Fibroblast of skin of back (primary cell): ENCODE results near the gene SPOCK1.

Experiments used
- DNase-seq: peaks from one replicate; pipeline ENCODE4 v3.0.0-alpha.2; 2013

The SPOCK1 gene

DNA sequence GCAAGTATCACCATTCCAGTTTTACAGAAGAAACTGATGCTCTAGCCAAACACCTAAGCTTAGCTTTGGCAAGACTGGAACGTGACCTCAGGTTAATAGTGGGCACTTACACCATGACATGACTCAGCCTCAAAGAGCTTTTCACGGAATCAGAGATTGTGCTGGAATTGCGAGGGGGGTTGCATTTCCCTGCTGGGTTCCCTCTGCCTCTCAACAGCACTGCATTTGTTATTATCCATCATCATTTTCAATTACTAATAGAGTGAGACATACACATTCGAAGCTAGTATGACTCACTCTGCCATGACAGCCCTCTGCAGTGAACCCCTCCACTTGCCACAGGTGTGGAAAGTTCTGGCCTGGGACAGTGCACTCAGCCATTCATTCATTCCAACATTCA, 8.0 kb downstream of the SPOCK1 start:
- DNase-seq = peak; percentile 34

DNA sequence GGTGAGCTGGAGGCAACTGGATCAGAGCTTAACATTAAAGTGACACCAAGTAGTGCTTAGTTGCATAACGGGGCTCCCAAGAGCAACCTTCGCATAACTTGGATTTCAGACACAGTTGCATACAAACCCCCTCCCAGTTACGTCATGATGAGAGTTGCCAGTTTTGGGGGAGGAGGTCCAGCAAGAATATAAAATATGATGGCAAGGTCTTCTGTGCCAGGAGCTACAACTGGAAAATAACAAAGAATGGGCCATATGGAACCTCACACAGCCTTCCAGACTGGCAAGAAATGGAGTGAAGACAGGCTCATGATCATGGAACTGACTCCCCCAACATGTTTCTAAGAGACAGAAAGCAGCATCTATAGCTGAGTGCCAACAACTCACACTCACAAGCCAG, 8.5 kb downstream of the SPOCK1 start:
- no peak for DNase-seq

DNA sequence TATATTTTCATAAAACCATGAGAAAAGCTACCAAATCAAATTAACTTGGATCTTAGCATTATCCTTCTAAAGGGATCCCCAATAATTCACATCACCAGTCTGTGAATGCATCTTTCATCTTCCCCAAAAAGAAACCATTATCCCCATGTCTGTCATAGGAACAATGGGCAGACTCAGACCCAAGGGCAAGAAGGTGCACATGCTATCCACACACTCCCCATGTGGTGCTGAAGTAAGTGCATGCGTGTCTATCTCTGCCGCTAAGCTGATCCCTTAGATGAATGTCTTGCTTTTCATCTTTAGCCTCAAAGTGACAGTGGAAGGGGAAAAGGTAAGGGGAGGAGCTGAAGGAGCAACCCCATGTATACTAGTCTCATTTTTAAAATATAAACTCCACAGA, 10.2 kb downstream of the SPOCK1 start:
- no peak for DNase-seq

DNA sequence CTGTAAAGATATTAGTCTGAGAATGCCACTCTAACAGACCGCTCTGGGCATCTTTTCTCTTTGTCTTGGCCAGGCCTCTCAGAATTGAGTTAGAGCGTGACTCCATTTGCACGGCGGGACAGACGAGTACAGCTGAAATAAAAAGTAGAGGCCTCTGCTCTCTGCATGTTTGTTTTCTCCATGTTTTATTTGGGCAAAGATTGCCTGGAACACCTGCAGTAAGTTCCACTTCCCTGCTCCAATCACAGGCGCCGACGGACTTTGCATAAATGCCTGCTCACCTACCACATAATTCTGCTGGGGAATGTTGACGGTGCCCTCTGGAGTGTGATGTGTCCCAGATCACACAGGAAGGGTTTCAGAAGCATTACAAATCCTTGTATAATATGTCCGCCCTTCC, 10.6 kb downstream of the SPOCK1 start:
- DNase-seq = no peak

DNA sequence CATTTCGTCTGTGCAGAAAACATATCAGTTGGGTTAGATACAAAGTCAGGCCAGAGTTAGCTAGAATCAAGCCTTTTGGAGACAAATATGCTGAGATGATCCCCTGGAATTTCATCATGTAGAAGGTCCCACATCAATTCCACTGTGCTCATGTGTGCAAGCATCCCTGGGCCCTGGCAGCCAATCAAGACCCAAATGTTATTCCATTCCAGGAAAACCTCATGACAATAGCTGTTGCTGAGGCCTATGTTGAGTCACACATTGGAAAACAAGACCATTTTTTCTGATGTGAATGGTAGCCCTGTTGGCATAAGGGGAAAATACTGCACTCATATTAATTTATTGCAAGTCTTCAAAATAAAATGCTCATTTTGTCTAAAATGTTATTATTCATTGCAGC, 11.5 kb downstream of the SPOCK1 start:
- DNase-seq = peak; percentile 95

DNA sequence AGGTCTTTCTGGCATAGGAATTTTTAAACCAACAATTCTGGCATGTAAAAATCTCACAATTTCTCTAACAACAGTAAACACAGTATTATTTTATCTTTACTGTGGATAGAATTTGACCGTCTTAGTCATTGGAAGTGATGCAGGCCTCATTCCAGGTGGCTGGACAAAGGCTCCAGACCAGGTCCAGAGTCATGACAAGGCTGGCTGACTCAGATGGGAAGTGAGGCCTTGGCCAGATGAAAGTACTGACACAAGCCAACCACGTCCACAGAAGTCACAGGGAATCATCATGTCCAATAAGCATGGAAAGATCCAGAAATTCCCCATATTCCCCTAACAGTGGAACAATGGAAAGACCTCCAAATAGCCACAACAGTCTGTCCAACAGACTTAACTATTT, 12.4 kb downstream of the SPOCK1 start:
- peak; percentile 45 for DNase-seq

DNA sequence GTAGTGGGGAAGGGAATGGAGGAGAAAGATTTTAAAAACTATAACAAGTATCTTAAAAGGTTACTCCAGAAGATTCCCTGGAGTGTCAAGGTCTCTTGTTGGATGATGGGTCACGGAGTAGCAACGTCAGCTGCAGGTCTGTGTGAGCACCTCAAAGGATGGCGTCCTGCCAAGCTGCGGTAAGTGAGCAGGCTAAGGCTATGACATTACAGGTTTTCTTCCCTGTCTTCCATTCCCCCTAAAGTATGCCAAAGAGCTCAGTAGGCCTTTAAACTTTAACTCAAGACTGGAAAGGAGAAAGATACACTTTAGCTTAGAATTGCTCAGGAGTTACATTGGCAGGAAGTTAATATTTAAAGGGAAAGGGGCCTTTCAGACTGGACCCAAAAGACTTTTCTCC, 17.5 kb downstream of the SPOCK1 start:
- no peak for DNase-seq

DNA sequence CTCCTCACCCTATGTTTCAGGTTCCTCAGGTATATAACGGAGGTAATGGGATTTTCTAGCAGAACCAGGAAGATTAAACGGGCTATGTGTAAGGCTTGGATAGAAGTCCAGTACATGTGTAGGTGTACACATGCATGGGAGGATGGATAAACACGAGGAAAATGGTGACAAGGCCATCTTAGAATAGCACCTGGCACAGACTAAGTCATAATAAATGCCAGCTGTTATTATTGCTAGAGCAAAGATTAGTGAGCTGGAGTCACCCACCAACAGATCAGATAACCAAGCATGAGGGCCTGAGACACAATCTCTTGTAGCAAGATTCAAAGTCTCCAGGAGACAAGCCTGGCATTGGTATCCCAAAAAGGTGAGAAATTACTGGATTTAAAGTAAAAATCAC, 21.1 kb downstream of the SPOCK1 start:
- no peak for DNase-seq

DNA sequence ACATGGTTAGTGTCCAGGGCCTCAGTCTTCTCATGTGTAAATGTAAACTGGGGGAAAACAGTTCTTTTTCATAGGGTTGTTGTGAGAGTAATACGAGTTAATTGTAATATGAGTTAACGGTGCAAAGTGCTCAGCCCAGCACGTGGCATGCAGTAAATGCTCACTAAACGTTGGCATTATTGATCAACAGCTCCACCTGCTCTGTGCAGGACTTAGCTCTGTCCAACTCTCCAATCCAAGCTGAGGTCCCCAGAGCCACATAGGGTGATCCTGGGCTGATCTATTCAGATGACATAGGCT, 28.3 kb downstream of the SPOCK1 start:
- no peak for DNase-seq

DNA sequence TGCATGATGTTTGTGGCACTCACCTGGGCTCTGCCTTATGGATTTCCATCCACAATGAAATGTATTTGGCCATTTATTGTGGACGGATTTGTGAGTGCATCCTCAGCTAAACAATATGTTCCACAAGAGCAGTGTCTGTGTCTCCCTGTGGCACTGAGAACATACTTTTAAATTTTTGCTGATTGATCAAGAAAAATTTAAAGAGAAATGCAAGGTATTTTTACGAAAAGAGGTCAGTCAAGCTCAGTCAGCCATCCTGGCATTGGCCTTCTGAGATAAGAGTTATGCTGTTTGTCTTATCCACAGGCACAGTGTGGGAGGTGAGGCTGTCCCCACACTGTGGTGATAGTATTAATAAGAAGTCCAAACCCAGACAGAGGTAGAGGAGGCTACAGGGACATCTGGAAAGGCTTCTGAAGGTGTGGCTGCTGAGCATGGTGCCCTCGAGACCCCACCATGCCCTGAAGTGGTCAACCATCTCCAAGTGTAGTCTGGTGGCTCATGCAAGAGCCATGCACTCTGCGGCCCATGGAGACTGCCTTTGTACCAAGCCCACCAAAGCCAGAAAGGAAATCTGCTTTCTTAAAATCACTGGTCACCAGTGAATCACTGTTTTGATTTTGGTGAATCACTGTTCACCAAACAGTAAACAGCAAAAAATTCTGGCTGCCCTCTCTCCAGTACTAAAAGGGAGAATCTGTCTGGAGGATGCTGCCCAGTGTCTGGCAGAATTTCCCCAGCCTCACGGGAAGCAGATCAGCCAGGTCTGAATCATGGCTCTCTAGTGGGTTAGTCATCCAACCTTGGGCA, 28.8 kb downstream of the SPOCK1 start:
- DNase-seq = peak; percentile 99

DNA sequence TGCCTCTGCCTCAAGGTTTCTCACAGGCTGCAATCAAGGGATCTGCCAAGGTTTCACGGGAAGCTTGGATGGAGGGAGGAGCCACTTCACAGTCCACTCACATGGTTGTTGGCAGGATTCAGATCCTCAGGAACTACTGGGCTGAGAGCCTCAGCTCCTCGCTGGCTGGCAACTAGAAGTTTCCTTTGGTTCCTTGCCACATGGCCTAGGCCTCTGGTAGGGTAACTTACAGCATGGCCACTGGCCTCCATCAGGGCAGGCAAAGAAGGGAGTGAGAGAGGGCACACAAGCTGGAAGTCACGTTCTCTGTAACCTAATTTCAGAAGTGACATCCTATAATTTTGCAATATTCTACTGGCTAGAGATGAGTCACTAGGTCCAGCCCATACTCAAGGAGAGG, 32.2 kb downstream of the SPOCK1 start:
- no peak for DNase-seq

DNA sequence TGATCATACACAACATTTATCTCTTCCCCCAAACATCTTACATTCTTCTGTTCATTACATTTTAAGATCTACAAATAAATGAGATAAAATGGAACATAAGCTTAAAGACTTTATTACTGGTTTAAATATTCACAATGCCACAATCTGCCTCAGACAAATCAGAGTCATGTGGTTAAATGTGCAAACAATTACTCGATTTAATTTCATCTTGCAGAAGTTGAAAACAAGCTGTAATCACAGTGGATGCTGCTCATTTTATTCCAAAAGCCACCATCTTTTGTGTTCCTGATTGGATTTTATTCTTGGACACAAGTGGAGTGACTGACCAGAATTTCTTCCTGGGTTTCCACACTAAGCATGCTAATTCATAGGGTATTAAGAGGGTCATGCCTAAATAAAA, 33.2 kb downstream of the SPOCK1 start:
- DNase-seq = no peak

DNA sequence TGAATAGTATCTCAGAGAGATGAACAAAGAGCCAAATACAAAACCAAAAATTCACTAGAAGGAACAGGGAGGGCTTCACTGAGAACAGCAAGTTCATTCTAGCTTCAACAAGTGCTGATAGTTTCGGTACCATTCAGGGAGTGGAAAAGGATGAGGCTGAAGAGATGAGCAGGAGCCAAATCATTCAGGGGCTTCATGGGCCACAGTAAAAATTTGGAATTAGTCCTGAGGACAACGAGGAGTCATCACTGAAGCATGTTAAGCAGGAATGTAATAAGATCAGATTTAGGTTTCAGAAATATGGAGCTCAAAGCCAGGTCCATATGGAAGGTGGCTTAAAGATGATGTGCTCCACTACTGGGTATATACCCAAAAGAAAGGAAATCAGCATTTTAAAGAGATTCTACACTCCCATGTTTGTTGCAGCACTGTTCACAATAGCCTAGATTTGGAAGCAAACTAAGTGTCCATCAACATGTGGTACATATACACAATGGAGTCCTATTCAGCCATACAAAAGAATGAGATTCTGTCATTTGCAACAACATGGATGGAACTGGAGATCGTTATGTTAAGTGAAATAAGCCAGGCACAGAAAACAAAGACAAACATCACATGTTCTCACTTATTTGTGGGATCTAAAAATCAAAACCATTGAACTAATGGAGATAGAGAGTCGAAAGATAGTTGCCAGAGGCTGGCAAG, 36.2 kb downstream of the SPOCK1 start:
- DNase-seq = peak; percentile 55

DNA sequence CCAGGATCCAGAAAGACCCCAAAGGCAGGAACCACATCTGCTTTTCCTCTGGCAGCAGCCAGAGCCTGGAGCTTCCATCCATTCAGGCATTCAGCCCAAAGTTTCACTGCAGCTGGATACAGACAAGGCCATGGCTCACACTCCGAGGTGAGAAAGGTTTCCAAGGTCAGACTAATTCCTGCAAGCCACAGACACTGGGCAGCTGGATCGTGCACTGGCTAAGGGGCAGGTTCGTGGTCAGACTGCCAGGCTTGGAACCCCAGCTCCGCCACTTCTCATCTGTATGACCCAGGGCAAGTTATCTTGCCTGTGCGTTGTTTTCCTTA, 36.9 kb downstream of the SPOCK1 start:
- no peak for DNase-seq

DNA sequence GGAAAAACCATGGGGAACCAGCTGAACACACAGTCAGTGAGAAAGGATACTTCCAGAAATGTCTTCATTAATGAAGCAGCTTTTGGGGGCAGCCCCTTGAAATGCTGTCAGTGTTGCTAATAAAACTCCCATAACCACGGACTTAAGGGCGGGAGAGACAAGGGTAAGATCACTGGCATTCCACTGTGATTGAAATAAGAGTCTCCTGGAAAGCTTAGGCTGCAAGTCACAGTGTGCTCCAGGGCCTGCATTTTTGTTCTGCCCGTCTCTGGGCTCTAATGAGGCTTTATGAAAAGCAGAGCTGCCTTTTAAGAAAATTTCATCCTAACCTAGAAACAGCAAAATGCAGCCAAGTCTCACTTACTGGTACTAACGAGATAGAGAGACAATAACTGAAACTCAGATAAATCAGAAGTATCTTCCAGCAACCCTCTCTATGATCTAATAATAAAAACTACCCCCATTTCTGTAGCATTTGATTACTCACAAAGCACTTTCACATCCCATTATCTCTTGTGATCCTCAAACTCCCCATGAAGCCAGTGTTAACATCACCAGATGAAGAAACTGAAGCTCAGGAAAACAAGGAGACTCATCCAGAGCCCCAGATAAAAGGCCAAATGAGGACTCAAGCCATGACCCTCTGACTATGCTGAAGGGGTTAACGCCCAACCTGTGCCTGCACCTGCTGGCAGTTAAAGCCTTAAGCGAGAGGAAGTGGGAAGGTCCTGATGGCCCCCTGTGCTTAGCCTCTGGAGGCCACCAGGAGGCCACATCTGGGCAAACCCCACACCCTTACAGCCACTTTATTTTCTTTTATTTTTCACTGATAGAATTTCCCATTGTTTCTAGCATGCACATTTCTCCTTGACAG, 37.5 kb downstream of the SPOCK1 start:
- DNase-seq = peak; percentile 17

DNA sequence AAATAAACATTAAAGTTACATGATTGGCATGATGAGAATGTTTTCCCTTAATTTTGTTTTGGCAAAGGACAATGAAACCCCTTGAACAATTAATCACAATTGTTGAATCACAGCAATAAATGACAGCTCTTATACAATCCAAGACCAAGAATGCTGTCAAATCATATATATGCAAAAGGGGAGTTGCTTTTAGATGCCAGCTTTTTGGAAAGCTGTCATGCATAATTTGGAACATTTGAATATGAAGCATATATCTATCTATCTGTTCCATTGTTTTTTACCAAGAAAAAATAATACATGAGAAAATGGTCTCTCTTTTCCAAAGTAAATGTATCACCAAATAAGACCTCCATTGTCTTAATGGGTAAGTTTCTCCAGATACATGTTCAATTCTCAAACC, 44.5 kb downstream of the SPOCK1 start:
- DNase-seq = no peak

DNA sequence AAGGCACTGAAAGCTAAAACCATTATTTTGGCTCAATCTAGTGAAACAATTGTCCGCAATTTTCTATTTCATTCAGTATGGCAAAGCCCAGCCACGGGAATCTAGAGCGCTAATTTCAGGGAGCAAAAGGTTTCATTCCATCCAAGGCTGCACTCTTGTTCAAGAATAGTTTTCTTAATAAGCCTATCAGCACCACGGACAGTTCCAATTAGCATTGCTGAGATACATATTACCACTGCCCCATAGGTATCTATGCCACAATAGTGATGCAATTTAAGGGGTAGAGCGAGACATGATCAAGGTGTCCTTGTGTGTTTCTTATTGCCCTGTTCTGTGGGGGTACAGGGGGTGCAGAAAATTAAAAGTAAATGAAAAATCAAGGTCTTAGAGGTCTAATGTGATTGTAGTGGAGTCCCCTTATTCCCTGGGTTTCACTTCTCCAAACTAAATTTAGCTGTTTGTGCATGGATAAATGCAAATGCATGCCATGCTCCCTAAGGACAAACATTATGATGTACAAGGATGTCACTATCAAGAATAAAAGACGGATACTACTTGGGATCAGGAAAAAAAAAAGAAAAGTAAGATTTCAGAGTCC, 45.5 kb downstream of the SPOCK1 start:
- peak; percentile 66 for DNase-seq

DNA sequence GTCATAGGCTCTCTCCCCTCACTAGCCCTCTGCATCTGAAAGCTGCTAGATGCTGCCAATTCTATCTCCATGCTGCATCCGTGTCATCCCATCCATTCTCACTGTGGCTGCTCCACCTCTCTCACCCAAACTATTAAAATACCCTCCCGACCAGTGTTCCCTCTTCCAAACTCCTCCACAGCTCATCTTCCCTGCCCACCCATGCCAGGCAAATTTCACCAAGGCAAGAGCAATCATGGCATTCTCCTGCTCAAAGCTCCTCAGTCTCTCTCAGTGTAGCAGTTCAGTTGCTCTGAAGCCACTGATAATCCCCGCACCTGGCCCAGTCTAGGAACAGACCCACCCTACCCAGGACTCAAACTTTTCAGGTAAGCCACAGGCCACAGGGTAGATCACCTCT, 48.4 kb downstream of the SPOCK1 start:
- no peak for DNase-seq

DNA sequence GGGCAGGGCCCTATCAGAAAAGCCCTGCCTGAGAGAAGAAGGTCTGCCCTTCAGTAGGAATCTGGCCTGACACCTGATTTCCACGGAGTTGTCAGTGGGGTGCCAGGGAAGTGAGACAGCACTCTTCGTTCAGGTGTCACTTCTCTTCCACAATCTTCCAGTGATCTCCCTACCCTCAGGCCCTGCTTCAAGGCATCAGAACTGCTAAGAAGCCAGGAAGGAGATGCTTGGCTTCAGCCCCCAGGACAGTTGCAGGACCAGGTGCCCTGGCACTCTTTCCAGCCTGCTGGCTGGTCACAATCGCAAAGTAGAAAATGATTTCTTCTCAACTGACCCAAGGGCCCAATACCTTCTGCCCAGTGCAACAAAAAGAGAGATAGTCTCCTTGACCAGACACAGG, 50.3 kb downstream of the SPOCK1 start:
- no peak for DNase-seq

DNA sequence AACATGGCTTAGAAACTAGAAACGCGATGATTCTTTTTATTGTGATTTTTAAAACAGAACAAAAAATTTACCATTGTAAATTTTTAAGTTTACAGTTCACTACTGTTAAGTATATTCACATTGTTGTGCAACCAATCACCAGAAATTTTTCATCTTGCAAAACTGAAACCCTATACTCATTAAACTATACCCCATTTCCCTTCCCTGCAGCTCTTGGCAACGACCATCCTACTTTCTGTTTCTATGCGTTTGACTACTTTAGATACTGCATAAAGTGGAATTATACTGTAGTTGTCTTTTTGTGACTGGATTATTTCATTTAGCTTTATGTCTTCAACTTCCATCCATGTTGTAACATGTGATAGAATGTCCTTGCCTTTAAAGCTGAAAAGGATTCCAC, 52.5 kb downstream of the SPOCK1 start:
- no peak for DNase-seq

DNA sequence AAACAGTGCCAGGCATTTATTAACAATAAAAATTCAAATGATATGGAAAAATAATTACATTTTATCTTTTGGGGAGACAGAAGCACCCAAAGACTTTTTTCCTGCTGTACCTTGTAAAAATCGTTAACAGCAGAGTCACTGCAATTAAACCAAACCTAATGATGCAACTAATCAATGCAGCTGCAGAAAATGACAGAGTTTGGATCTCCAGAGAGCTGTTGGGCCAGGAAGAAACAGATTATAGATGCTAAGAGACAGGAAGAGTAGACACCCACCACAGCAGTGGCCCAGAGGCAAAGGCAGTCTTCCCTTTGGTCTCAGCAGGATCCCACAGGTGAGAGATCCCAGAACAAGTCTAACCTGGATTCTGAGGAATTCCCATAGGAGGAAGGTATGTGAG, 53.0 kb downstream of the SPOCK1 start:
- DNase-seq = no peak

DNA sequence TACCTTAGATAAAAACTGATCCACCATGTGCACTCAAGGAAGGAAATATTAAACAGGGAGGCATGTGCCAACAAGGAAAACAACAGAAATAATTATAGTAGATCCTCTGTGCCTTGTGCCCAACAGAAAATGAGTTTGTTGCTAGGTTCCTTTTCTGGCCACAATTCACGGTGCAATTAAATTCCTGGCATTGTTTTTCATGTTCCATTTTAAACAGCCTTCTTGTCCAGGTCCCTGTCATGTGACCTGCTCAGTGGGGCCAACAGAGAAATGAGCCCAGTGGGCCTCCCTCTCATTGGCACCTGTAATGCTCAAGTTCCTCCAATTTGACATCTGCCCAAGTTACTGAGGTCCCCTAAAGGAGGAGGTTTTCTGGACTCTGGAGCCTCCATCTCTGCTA, 56.5 kb downstream of the SPOCK1 start:
- DNase-seq = no peak

DNA sequence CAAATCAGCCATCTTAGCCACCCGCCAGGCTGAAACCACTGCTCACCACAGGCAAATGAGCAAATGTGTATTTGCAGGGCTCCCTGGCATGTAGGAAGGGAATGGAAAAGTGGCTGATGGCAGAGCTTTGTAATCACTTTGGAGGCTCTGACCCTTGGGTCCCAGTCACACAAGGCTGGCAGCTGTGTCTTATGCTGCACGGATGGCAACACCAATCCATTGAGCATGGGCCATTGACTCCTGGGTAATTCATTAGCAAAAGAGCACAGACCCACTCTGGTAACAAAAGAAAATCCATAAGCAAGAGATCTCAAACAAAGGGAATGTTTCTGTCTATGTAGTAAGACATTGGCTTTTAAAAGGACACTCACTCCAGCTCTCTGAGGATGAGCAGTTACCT, 57.6 kb downstream of the SPOCK1 start:
- no peak for DNase-seq
